Activated CD8-positive, alpha-beta memory T cell treated with anti-CD3 and anti-CD28 coated beads, Interleukin-2, amount 50 U/mL, for 1 hour (primary cell): ENCODE results near the gene CATSPERB.
"Not testable (repeated sequence)": the region's sequence is repeated elsewhere in the genome, so short reads cannot be mapped to it uniquely, and the experiment has no call there.

Experiments
- DNase-seq: peaks from one replicate; pipeline ENCODE4 v3.0.0-alpha.2; 2020; ENCODE audit errors: extremely low read depth

Gene CATSPERB

DNA sequence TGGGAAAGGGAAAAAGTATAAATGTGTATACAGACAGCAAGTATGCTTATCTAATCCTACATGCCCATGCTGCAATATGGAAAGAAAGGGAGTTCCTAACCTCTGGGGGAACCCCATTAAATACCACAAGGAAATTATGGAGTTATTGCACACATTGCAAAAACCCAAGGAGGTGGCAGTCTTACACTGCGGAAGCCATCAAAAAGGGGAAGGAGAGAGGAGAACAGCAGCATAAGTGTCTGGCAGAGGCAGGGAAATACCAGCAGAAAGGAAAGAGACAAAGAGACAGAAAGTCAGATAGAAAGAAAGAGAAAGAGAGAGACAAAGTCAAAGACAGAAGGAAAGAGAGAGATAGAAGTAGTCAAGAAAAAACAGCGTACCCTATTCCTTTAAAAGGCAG is 64.8 kb downstream of the CATSPERB start:
- not testable (repeated sequence) for DNase-seq

- no peak for DNase-seq
Measured at GRCh38 chr14:91660790-91661189, 71.1 kb downstream of the CATSPERB start.

- DNase-seq: no peak
Measured at GRCh38 chr14:91654836-91655235, 77.0 kb downstream of the CATSPERB start.

GRCh38 chr14:91653451-91653850 is 78.4 kb downstream of the CATSPERB start:
- DNase-seq: no peak

DNA sequence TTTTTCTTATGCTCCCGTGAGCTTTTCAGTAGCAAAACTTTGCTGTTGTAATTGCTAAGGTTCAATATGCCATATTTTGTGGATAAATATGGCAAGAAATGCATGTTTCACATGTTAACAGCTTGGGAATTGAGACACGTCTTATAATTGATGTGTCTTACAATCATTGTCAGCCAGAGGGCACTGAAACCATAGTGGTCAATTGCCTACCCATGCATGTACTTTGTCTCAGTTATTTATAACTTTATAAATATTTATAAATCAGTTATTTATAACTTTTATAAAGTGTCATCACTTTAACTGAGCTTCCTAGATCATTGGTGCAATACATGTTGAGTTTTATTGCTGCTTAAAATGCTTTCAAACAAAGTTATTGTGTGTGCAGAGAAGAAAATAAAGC is 82.0 kb downstream of the CATSPERB start:
- DNase-seq: no peak

- no peak for DNase-seq
Measured at GRCh38 chr14:91647856-91648255, 84.0 kb downstream of the CATSPERB start.

GRCh38 chr14:91636604-91637003 is 95.3 kb downstream of the CATSPERB start:
- no peak for DNase-seq

GRCh38 chr14:91624757-91625156 is 107.1 kb downstream of the CATSPERB start:
- no peak for DNase-seq

DNA sequence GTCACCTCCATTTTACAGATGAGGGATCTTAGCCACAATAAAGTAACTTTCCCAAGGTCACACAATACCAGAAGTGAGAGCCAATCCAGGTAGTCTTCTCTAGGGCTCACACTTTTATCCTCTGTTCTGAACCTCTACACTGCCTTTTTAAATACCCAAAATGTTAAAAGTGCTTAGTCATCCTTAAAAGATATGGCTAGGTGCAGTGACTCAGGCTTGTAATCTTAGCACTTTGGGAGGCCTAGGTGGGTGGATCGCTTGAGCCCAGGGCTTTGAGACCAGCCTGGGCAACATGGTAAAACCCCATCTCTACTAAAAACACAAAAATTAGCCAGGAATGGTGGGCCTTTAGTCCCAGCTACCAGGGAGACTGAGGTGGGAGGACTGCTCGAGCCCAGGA is 117.7 kb downstream of the CATSPERB start:
- no peak for DNase-seq

GRCh38 chr14:91613459-91614112 is 118.3 kb downstream of the CATSPERB start:
- no peak for DNase-seq

DNA sequence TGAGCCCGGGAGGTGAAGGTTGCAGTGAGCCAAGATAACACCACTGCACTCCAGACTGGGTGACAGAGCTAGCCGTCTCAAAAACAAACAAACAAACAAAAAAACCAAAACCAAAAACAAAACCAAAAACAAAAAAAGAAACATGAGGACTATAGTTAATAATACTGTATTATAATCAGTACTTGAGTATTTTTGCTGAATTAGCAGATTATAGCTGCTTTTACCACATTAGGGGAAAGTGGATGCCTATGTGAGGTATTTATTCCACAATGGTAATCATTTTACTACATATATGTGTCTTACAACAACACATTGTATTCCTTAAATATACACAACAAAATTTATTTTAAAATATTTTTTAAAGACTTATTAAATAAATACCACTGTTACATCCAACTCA is 120.4 kb downstream of the CATSPERB start:
- no peak for DNase-seq

- DNase-seq: no peak
Measured at GRCh38 chr14:91609161-91609560, 122.7 kb downstream of the CATSPERB start.

DNA sequence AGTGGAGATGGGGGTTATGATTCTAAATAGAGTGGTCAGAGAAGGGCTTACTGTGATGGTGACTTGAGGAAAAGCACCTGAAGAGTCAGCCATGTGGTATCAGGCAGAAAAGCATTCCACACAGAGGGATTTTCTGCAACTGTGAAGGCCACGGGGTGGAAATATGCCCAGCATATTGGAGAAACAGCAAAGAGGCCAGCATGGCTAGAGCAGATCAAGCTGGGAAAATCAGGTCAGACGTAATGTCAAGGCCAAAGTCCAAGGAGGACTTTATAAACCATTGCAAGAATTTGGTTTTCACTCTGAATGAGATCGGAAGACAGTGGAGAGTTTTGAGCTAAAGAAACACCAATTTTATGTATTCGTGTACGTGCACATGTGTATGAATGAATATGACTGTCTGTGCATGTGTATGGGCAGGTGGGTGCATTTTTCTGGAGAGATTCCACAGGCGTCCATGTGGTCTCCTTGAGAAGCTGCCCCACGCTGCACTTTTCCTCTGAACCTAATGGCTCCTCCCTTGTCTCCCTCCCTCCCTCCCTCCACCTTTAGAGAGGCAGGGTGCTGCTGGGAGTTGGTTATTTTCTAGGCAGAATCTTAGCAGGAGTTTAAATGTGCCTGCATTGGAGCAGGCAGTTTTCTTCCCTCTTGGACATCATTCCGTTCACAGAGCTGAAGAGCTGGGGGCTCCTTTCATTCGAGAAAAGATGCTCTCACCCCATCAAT is 124.4 kb downstream of the CATSPERB start:
- DNase-seq: no peak

DNA sequence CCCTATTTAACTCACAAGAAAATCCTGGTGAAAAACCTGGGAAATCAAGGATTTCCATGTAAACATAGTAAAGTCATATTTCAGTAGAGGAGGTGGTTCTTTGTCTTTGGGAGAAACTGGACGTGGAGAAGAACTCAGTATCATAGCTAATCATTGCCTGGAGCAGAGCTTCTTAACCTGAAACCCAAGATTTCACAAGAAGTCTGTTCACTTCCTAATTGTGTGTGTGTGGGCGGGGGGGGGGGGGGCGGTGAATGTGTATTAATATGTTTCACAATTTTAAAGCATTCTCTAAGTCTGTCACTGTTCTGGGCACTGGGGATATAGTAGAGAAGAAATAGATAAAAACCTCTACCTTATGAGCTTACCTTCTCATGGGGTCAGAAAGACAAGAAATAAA is 125.0 kb downstream of the CATSPERB start:
- DNase-seq: no peak

DNA sequence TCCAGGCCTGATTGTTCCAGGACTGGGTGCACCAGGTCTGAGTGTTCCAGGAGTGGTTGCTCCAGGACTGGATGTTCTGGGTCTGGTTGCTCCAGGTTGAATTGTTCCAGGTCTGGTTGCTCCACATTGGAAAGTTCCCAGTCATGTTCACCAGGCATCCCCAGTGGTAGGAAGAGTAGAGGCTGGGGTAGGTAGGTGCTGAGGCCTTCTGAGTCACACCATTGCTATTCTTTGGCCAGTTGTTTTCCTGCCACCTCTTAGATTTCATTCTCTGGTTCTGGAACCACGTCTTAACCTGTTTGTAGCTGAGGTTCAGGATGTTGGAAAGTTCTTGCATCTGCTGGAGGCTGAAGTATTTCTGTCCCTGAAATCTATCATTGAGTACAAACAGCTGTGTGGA is 127.3 kb downstream of the CATSPERB start:
- not testable (repeated sequence) for DNase-seq

GRCh38 chr14:91599994-91600393 is 131.9 kb downstream of the CATSPERB start:
- no peak for DNase-seq

- DNase-seq: no peak
Measured at GRCh38 chr14:91595736-91596135, 136.2 kb downstream of the CATSPERB start.

GRCh38 chr14:91593957-91594356 is 137.9 kb downstream of the CATSPERB start:
- not testable (repeated sequence) for DNase-seq

GRCh38 chr14:91586410-91586809 is 145.5 kb downstream of the CATSPERB start:
- no peak for DNase-seq

- DNase-seq: no peak
Measured at GRCh38 chr14:91585856-91586255, 146.0 kb downstream of the CATSPERB start.

GRCh38 chr14:91582761-91583160 is 149.1 kb downstream of the CATSPERB start:
- DNase-seq: no peak

DNA sequence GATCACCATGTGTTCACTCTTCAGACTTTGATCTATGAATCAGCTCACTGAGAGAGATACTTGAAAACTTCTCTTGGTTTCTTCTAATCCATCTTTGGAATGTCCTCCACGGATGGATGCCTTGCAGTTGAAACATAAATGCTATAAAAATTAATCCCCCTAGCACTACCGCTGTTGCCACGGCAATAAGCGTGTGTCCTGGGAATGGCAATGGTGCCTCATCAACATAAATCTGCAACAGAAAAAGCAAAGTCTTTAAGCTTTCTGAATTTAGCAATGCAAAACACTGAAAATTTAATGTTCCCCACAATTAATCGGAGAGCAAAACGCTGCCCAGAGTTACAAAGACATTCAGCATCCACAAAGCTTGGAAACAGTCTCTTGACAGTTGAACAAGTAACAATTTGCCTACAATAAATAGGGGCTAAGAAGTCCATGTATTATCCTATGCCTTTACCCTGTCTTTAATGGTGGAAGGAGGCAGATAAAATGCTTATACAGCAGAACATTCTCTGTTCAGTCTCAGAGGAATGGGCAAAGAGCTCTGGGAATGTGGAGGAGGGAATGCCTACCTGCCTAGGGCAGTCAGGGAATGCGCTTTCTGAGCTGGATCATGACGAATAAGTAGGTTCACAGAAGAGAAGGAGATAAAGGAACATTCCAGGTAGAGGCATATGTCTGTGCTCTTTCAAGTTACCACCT is 150.9 kb downstream of the CATSPERB start:
- no peak for DNase-seq
